PFSK-1 (cell line): ENCODE measurements around the gene SSH3.

Experiments used
- POLR2AphosphoS5 ChIP-seq: IDR thresholded peaks from 2 replicates; pipeline ENCODE4 v1.6.1; 2012; ENCODE audit warnings: low read depth, mild to moderate bottlenecking, control low read depth, low read length, moderate library complexity
- REST ChIP-seq, 2 experiments: IDR thresholded peaks; 2 replicates each; pipeline versions ENCODE4 v1.6.1 to v1.8.0; 2011 to 2012; ENCODE audit warnings: low read depth in 2 of 2, low read length in 2 of 2, control low read depth in 1 of 2, inconsistent platforms in 1 of 2, mild to moderate bottlenecking in 1 of 2, moderate library complexity in 1 of 2; ENCODE audit not compliant: insufficient read depth in 1 of 2
- SIN3A ChIP-seq: IDR thresholded peaks from 2 replicates; pipeline ENCODE4 v1.6.1; 2012; ENCODE audit warnings: mild to moderate bottlenecking, low read length, moderate library complexity, borderline replicate concordance; ENCODE audit not compliant: insufficient read depth
- TAF1 ChIP-seq: IDR thresholded peaks from 2 replicates; pipeline ENCODE4 v1.6.1; 2012; ENCODE audit warnings: low read length, control low read depth, borderline replicate concordance; ENCODE audit not compliant: insufficient read depth

GRCh38 chr11:67275606-67276409, 27.5 kb upstream of the SSH3 start:
- TF ChIP-seq REST (IDR thresholded peaks at IDR 0.05; ENCODE audit: insufficient read depth in 1 of 2, low read depth in 2 of 2, low read length in 2 of 2) (no peak), POLR2AphosphoS5 (no peak), SIN3A (no peak), TAF1 (no peak)
